Measurements from ENCODE around the gene HTR4. TPM values are rescaled to one million over a fixed set of nuclear protein-coding genes. Genes with fewer than 3 reads are reported as not detected.

Gene HTR4
- polyA plus RNA-seq, 1 donor from 2014 or later, result not detected

GRCh38 chr5:148651528-148651927 is 2.8 kb downstream of the HTR4 start:
- Histone ChIP-seq H3K79me2 (replicated peaks; ENCODE audit: insufficient read depth, low read length) (no peaks in the 10 kb centered on the region), H3K9me3 (ENCODE audit: low read length) (no peaks in the 10 kb centered on the region), H3K4me3 (ENCODE audit: low read length) (no peak overlapping the region), H3K9ac (ENCODE audit: low read length) (no peak overlapping the region), H3K27me3 (ENCODE audit: insufficient read depth, low read depth, low read length) (peaks cover 41% of the 10 kb centered on the region), H3K27ac (ENCODE audit: low read length) (no peak overlapping the region), H3K4me2 (ENCODE audit: low read length) (no peak overlapping the region), H3K36me3 (ENCODE audit: insufficient read depth, low read length) (no peaks in the 10 kb centered on the region), H4K20me1 (ENCODE audit: insufficient read depth) (no peaks in the 10 kb centered on the region), H3K9me2 (ENCODE audit: insufficient read depth, low read length) (no peaks in the 10 kb centered on the region), H2AFZ (ENCODE audit: low read depth, low read length) (no peak overlapping the region), H3F3A (ENCODE audit: insufficient read depth, low read length, poor library complexity, severe bottlenecking) (no peaks in the 10 kb centered on the region)
- no peak for TF ChIP-seq TAF1 (IDR thresholded peaks at IDR 0.05; ENCODE audit: low read depth)

GRCh38 chr5:148645527-148645926 is 8.8 kb downstream of the HTR4 start:
- no peaks in the 10 kb centered on the region for H3F3A ChIP-seq (ENCODE audit: insufficient read depth, low read length, poor library complexity, severe bottlenecking)
- no peak overlapping the region for H3K4me3 ChIP-seq (ENCODE audit: low read length)
- TF ChIP-seq TAF1 (IDR thresholded peaks at IDR 0.05; ENCODE audit: low read depth), result no peak
- TF ChIP-seq REST (IDR thresholded peaks at IDR 0.05; ENCODE audit: borderline replicate concordance), result no peak
- TF ChIP-seq MXI1 (conservative IDR thresholded peaks at IDR 0.05; ENCODE audit: poor library complexity, severe bottlenecking), result no peak
- no peak for TF ChIP-seq SMC3 (conservative IDR thresholded peaks at IDR 0.05; ENCODE audit: poor library complexity)
- TF ChIP-seq CTCF (IDR thresholded peaks at IDR 0.05; ENCODE audit: poor library complexity, severe bottlenecking), result no peak
- TF ChIP-seq EZH2 (IDR thresholded peaks at IDR 0.05; ENCODE audit: borderline replicate concordance, insufficient read depth, low read length, poor library complexity, severe bottlenecking), result no peak
- no peak for TF ChIP-seq POLR2AphosphoS5 (IDR thresholded peaks at IDR 0.05)
- TF ChIP-seq RAD21 (conservative IDR thresholded peaks at IDR 0.05), result no peak
- no peak for TF ChIP-seq EP300 (conservative IDR thresholded peaks at IDR 0.05; ENCODE audit: poor library complexity, severe bottlenecking)
- H3K9ac ChIP-seq (ENCODE audit: low read length), result no peak overlapping the region
- no peaks in the 10 kb centered on the region for H3K9me3 ChIP-seq (ENCODE audit: low read length)
- no peak overlapping the region for H3K27ac ChIP-seq (ENCODE audit: low read length)
- H3K4me2 ChIP-seq (ENCODE audit: low read length), result no peak overlapping the region
- no peaks in the 10 kb centered on the region for H3K79me2 ChIP-seq (replicated peaks; ENCODE audit: insufficient read depth, low read length)
- H3K9me2 ChIP-seq (ENCODE audit: insufficient read depth, low read length), result no peaks in the 10 kb centered on the region
- H3K27me3 ChIP-seq (ENCODE audit: insufficient read depth, low read depth, low read length), result no peaks in the 10 kb centered on the region
- no peaks in the 10 kb centered on the region for H3K36me3 ChIP-seq (ENCODE audit: insufficient read depth, low read length)
- no peak overlapping the region for H2AFZ ChIP-seq (ENCODE audit: low read depth, low read length)
- H4K20me1 ChIP-seq (ENCODE audit: insufficient read depth), result no peaks in the 10 kb centered on the region

- H3K27ac ChIP-seq (ENCODE audit: low read length), result no peak overlapping the region
- TF ChIP-seq CTCF (IDR thresholded peaks at IDR 0.05; ENCODE audit: poor library complexity, severe bottlenecking) (no peak), TAF1 (IDR thresholded peaks at IDR 0.05; ENCODE audit: low read depth) (no peak), MXI1 (conservative IDR thresholded peaks at IDR 0.05; ENCODE audit: poor library complexity, severe bottlenecking) (no peak), REST (IDR thresholded peaks at IDR 0.05; ENCODE audit: borderline replicate concordance) (no peak), SMC3 (conservative IDR thresholded peaks at IDR 0.05; ENCODE audit: poor library complexity) (no peak), EZH2 (IDR thresholded peaks at IDR 0.05; ENCODE audit: borderline replicate concordance, insufficient read depth, low read length, poor library complexity, severe bottlenecking) (no peak), POLR2AphosphoS5 (IDR thresholded peaks at IDR 0.05) (no peak), RAD21 (conservative IDR thresholded peaks at IDR 0.05) (no peak), EP300 (conservative IDR thresholded peaks at IDR 0.05; ENCODE audit: poor library complexity, severe bottlenecking) (no peak)
These were observed 12.6 kb downstream of the HTR4 start for GRCh38 chr5:148641735-148642134.

More at GRCh38 chr5:148641735-148642134, 12.6 kb downstream of the HTR4 start:
- Histone ChIP-seq H3K4me3 (ENCODE audit: low read length) (no peak overlapping the region), H3K27me3 (ENCODE audit: insufficient read depth, low read depth, low read length) (no peaks in the 10 kb centered on the region), H2AFZ (ENCODE audit: low read depth, low read length) (no peak overlapping the region), H3K79me2 (replicated peaks; ENCODE audit: insufficient read depth, low read length) (no peaks in the 10 kb centered on the region), H3K9ac (ENCODE audit: low read length) (no peak overlapping the region), H3K36me3 (ENCODE audit: insufficient read depth, low read length) (no peaks in the 10 kb centered on the region), H4K20me1 (ENCODE audit: insufficient read depth) (no peaks in the 10 kb centered on the region), H3K9me2 (ENCODE audit: insufficient read depth, low read length) (no peaks in the 10 kb centered on the region), H3K9me3 (ENCODE audit: low read length) (no peaks in the 10 kb centered on the region), H3F3A (ENCODE audit: insufficient read depth, low read length, poor library complexity, severe bottlenecking) (no peaks in the 10 kb centered on the region), H3K4me2 (ENCODE audit: low read length) (no peak overlapping the region)

Data from neural cell (in vitro differentiated cells).